ENCODE data around the gene S100A1.
A peak's percentile ranks its signal among the peaks of the same experiment; 100 is the strongest.

Gene S100A1

GRCh38 chr1:153610334-153610733, 17.9 kb upstream of the S100A1 start:
- no peak for DNase-seq (ENCODE audit: insufficient read length, low spot score)
- FAIRE-seq = no peak

- no peak for FAIRE-seq
- DNase-seq (ENCODE audit: insufficient read length, low spot score) = no peak
These were observed 17.4 kb upstream of the S100A1 start for GRCh38 chr1:153610811-153611301.

DNA sequence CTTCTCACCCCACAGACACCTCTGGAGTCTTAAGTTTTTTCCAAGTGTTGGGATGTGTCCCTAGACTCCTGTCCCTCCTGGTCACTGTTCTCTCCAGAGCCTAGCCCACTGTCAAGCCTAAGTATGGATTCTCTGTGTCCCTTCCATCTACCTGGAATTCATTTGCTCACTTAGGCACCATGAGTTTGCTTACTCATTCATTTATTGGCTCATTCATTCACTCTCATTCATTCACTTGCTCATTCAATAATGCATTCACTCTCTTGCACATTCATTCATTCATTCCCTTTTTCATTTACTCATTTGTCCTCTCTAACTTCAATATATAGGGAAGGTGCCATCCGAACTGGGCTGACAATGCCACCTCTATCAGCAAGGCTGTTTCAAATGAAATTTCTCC, 16.9 kb upstream of the S100A1 start:
- DNase-seq (ENCODE audit: insufficient read length, low spot score) (no peak), FAIRE-seq (no peak)

DNA sequence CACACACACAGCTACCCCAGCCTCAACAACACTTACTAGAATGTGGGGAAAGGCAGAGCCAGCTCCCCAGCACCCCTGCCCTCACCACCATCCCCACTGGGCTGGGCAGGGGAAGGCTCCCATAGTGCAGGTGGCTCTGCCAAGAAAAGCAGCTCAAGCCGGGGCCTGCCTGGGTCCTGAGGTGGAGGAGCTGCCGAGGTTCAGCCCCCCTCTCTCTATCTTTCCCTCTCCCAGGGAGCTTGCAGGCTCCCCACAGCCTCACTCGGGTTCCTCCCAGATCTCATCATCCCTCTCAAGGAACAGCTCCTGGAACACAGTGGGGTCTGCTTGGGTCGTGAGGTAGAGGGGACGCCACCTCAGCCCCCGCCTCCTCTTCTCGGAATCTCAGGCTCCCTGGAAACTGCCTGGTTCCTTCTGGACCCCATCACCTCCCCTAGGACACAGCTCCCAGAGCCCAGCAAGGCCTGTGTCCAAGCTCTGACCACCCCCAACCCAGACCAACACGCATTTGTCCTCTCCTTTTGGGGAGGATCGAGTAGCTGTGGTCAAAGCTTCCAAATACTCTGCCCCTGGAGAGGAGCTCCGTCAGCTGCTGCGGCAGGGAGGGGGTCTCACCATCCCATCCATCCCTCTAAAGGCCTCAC, 16.0 kb upstream of the S100A1 start:
- DNase-seq (ENCODE audit: insufficient read length, low spot score) (no peak), FAIRE-seq (no peak)

- FAIRE-seq = no peak
These were observed 15.4 kb upstream of the S100A1 start, which contains the start of gene S100A16 for GRCh38 chr1:153612755-153613331. S100A16 (minus strand) TSS chr1:153613137; CDS start chr1:153608151, 4,986 bp downstream.

GRCh38 chr1:153613406-153613805, 14.8 kb upstream of the S100A1 start:
- FAIRE-seq (no peak), DNase-seq (ENCODE audit: insufficient read length, low spot score) (no peak)

More at GRCh38 chr1:153612755-153613331, 15.4 kb upstream of the S100A1 start, which contains the start of gene S100A16:
- DNase-seq (ENCODE audit: insufficient read length, low spot score) = peak; percentile 67

- FAIRE-seq = no peak
- no peak for DNase-seq (ENCODE audit: insufficient read length, low spot score)
These were observed 13.9 kb upstream of the S100A1 start for GRCh38 chr1:153614189-153614900.

GRCh38 chr1:153614906-153615305, 13.3 kb upstream of the S100A1 start:
- FAIRE-seq (no peak), DNase-seq (ENCODE audit: insufficient read length, low spot score) (no peak)

GRCh38 chr1:153615406-153615805, 12.8 kb upstream of the S100A1 start:
- FAIRE-seq (no peak), DNase-seq (ENCODE audit: insufficient read length, low spot score) (no peak)

DNA sequence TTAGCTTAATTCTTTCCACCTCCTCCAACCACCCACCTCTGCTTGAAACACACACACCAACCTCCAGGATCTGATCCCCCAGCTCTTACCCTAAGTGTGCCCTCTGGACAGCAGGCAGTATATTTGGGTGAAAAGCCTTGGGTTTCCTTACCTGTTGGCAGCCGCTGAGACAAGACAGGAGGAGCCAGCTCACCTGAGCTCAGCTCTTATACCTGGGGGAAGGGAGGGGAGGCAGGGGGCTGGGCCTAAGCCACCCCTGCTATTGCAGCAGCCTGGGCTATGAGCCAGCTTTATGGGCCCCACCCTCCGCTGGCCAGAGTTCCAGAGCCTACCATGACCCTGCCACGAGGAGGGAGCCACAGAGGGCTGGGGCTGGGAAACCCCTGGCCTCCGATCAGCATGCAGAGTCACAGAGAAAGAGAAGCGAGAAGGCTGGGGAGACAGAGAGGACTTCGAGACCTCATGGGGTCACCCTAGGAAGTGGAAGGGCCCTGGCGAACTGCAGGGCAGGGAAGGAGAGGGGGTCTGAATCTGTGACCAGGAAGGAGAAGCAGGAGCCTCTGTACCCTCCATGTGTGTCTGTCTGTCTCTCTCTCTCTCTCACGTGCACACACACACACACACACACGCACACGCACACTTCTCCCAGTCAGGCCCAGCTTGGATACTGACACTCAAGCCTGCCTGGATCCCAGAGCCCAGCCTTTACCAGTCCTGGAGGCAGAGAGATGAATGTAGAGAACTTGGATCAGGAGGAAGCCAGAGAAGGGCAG, 11.9 kb upstream of the S100A1 start, which contains the start of gene S100A14:
TSS of gene S100A14 (minus strand) at position 182 of the 773 bp plus-strand sequence. CDS start 467 bp downstream, outside the sequence.
- DNase-seq (ENCODE audit: insufficient read length, low spot score) (no peak), FAIRE-seq (no peak)

GRCh38 chr1:153616917-153617311, 11.3 kb upstream of the S100A1 start:
- FAIRE-seq = no peak
- no peak for DNase-seq (ENCODE audit: insufficient read length, low spot score)

- DNase-seq (ENCODE audit: insufficient read length, low spot score) (no peak), FAIRE-seq (no peak)
These were observed 10.6 kb upstream of the S100A1 start for GRCh38 chr1:153617663-153618062.

DNA sequence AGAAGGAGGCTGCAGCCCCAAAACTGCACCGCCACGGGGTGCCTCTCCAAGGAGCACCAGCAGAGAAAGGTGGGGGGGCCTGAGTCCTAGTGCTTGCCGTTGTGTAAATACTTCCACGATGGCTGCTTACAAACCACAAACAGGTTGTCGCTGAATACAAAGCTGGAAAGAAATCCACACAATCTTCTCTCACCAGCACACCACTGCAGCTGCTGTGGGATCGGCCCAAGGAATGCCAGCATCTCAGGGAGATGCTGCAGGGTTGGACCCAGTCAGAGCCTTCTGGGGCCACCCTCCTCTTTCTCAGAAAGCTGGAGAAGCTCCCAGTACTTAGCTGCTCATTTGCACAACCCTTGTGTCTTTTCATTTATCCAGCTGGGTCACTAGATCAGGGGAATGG, 9.1 kb upstream of the S100A1 start:
- FAIRE-seq (no peak), DNase-seq (ENCODE audit: insufficient read length, low spot score) (no peak)

- no peak for DNase-seq (ENCODE audit: insufficient read length, low spot score)
These were observed 5.1 kb upstream of the S100A1 start for GRCh38 chr1:153623101-153623500.

GRCh38 chr1:153624965-153625611, 3.1 kb upstream of the S100A1 start:
- FAIRE-seq (no peak), DNase-seq (ENCODE audit: insufficient read length, low spot score) (no peak)

More at GRCh38 chr1:153623101-153623500, 5.1 kb upstream of the S100A1 start:
- no peak for FAIRE-seq

GRCh38 chr1:153626477-153626903, 1.7 kb upstream of the S100A1 start:
- DNase-seq (ENCODE audit: insufficient read length, low spot score) (no peak), FAIRE-seq (no peak)

GRCh38 chr1:153626904-153627714, 1.1 kb upstream of the S100A1 start, which contains the start of gene S100A13:
S100A13 (minus strand) TSS chr1:153627505; CDS start chr1:153626472, 1,033 bp downstream.
- peak; percentile 93 for DNase-seq (ENCODE audit: insufficient read length, low spot score)
- FAIRE-seq = no peak

DNA sequence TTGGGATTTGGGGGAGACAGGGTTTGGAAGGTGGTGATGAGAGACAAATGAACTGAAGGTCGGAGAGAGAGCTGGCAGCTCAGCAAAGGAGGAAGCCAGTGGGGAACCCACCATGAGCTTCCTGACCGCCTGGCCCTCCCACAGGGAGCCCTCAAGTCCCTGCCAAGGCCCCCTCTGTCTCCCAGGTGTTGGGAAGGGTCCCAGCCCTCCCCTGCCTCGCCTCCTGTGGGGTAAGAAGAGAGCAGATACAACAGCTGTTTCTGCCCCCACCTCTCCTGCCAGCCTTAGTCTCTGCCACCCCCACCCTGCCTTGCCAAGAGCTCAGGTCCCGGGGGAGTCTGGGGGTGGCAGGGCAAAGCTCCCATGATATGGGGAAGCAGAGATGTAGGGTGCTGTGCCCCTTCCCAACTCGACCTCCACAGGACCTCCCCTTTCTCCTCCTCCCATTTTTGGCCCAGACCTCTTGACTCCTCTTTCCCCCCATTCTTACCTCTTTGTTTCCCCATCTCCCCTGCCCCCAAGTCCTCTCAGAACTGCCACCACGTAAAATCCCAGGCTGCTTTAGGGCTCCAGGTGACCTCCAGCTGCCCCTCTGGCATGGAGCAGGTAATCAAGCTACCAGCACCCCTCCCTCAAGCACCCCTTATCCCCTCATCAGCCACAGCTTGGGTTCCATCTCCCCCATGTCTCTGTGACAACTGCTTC, 556 bp downstream of the S100A1 start:
- FAIRE-seq (no peak), DNase-seq (ENCODE audit: insufficient read length, low spot score) (no peak)

GRCh38 chr1:153629343-153629665, 1.1 kb downstream of the S100A1 start:
- FAIRE-seq (no peak), DNase-seq (ENCODE audit: insufficient read length, low spot score) (no peak)
